ENCODE results near the gene CENPT. TPM values are rescaled to one million over a fixed set of nuclear protein-coding genes. Genes with fewer than 3 reads are reported as not detected.

The CENPT gene
- total RNA-seq, 6 experiments from 2014 or later, result 12.2 to 21.1 (median 18.2) TPM

GRCh38 chr16:67862623-67863583, 15.4 kb upstream of the CENPT start:
- peaks cover 0 to 25% (median 0%) of the 10 kb centered on the region in 4 donors for H3K36me3 ChIP-seq
- no peak overlapping the region for H3K27ac ChIP-seq
- DNase-seq (no peak), ATAC-seq (no peak)
- no peak overlapping the region for H3K4me3 ChIP-seq
- TF ChIP-seq POLR2A (IDR thresholded peaks at IDR 0.05) (no peak), CTCF (IDR thresholded peaks at IDR 0.05) (no peak)
- intact Hi-C loops (cut with DNase I), result no loop called here
- H3K4me1 ChIP-seq, result peaks cover 0 to 10% (median 5%) of the 10 kb centered on the region in 4 donors
- no peaks in the 10 kb centered on the region for H3K27me3 ChIP-seq
- no peaks in the 10 kb centered on the region for H3K9me3 ChIP-seq
- 67% methylated on average over 9 of the region's 11 CpGs for WGBS (ENCODE audit: insufficient coverage, low coverage, low lambda C conversion rate, missing lambda C conversion rate)

- DNase-seq, result no peak
- Histone ChIP-seq H3K9me3 (no peaks in the 10 kb centered on the region), H3K4me1 (peaks cover 0 to 20% (median 13%) of the 10 kb centered on the region in 4 donors), H3K27me3 (no peaks in the 10 kb centered on the region), H3K4me3 (no peak overlapping the region), H3K36me3 (peaks cover 0 to 16% (median 0%) of the 10 kb centered on the region in 4 donors), H3K27ac (no peak overlapping the region)
- TF ChIP-seq POLR2A (IDR thresholded peaks at IDR 0.05), result no peak
- no peak for TF ChIP-seq CTCF (IDR thresholded peaks at IDR 0.05)
- intact Hi-C loops (cut with DNase I), result no loop called here
- ATAC-seq, result no peak
- 87% methylated on average over 5 of the region's 6 CpGs for WGBS (ENCODE audit: insufficient coverage, low coverage, low lambda C conversion rate, missing lambda C conversion rate)
Measured at GRCh38 chr16:67861877-67862276, 14.4 kb upstream of the CENPT start.

GRCh38 chr16:67860589-67861398, 13.3 kb upstream of the CENPT start:
- ATAC-seq (no peak), DNase-seq (no peak)
- no peak overlapping the region for H3K4me3 ChIP-seq
- H3K36me3 ChIP-seq, result peaks cover 0 to 8% (median 0%) of the 10 kb centered on the region in 4 donors
- peaks cover 0 to 24% (median 17%) of the 10 kb centered on the region in 4 donors for H3K4me1 ChIP-seq
- intact Hi-C loops (cut with DNase I), result no loop called here
- WGBS (ENCODE audit: insufficient coverage, low coverage, low lambda C conversion rate, missing lambda C conversion rate), result 89% methylated on average over 6 of the region's 8 CpGs
- H3K27ac ChIP-seq, result no peak overlapping the region
- no peaks in the 10 kb centered on the region for H3K9me3 ChIP-seq
- TF ChIP-seq CTCF (IDR thresholded peaks at IDR 0.05) (no peak), POLR2A (IDR thresholded peaks at IDR 0.05) (no peak)
- no peaks in the 10 kb centered on the region for H3K27me3 ChIP-seq

- ATAC-seq (no peak), DNase-seq (no peak)
- TF ChIP-seq POLR2A (IDR thresholded peaks at IDR 0.05), result no peak
- TF ChIP-seq CTCF (IDR thresholded peaks at IDR 0.05), result no peak
- intact Hi-C loops (cut with DNase I), result no loop called here
- Histone ChIP-seq H3K9me3 (no peaks in the 10 kb centered on the region), H3K4me1 (peaks cover 0 to 24% (median 17%) of the 10 kb centered on the region in 4 donors), H3K27me3 (no peaks in the 10 kb centered on the region), H3K36me3 (no peaks in the 10 kb centered on the region), H3K4me3 (no peak overlapping the region), H3K27ac (peak overlapping the region; percentile 20 to 53 (median 44))
- 35% methylated on average over 3 of the region's 4 CpGs for WGBS (ENCODE audit: insufficient coverage, low coverage, low lambda C conversion rate, missing lambda C conversion rate)
Measured at GRCh38 chr16:67858500-67858899, 11.0 kb upstream of the CENPT start.

All from right lobe of liver (tissue), 6 donors.